ENCODE data around the gene FBLIM1. TPM values are rescaled to one million over a fixed set of nuclear protein-coding genes. Genes with fewer than 3 reads are reported as not detected.

The FBLIM1 gene
- total RNA-seq, 1 experiment from 2014 or later, result 6.0 TPM

DNA sequence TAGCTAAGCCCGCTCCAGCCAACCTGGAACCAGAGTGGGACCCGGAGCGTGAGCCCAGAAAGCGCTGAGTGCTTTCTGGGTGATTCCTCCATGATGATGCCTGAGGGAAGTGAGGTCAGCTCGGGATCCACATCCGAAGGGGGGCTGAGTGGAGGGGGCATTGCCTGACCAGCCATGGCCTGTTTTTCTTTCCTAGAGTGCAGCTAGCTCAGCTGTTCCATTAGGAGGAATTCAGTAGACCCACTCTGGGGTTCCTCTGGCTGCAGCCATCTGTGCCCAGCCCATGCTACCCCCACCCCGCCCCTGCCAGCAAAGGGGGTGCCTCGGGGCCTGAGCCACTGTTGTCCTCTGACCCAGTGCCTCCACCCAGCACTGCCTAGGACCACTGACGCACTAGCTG lies 32.1 kb upstream of the FBLIM1 start:
- intact Hi-C loops (cut with micrococcal nuclease), result no loop called here
- no peak overlapping the region for H3K4me3 ChIP-seq (replicated peaks in 1 of 2; ENCODE audit: low read depth in 1 of 2, low read length in 2 of 2)
- H3K9me2 ChIP-seq (ENCODE audit: insufficient read depth), result no peaks in the 10 kb centered on the region
- ChIA-PET POLR2A (no interaction called here), RAD21 (ENCODE audit: low non-redundant PET in 1 of 2, low total read pairs in 2 of 2, uncharacterized antibody in 2 of 2, unreplicated experiment in 2 of 2) (no interaction called here), CTCF (interaction anchor here (1.4 kb wide), 1 partner anchor 15 kb away, joined by 4 read pairs; no protein-coding TSS in a partner anchor)
- no peak overlapping the region for H3K27ac ChIP-seq (ENCODE audit: low read depth, low read length)
- no peaks in the 10 kb centered on the region for H3K9me3 ChIP-seq (ENCODE audit: control insufficient read depth in 1 of 2, insufficient read depth in 1 of 2, low read depth in 1 of 2, low read length in 2 of 2)
- no peaks in the 10 kb centered on the region for H3K27me3 ChIP-seq (ENCODE audit: insufficient read depth, low read length)
- peaks cover 0 to 5% of the 10 kb centered on the region in 2 experiments; a peak in 1 of 4 replicates for H3K4me1 ChIP-seq (ENCODE audit: control insufficient read depth in 1 of 2, insufficient read depth in 2 of 2, low read length in 2 of 2)
- H3K4me2 ChIP-seq (ENCODE audit: low read length), result no peak overlapping the region
- H4K20me1 ChIP-seq (ENCODE audit: insufficient read depth), result no peaks in the 10 kb centered on the region
- TF ChIP-seq POLR2A (IDR thresholded peaks at IDR 0.05; ENCODE audit: borderline replicate concordance, extremely low read depth, insufficient read depth, insufficient read length) (no peak), ZNF274 (IDR thresholded peaks at IDR 0.05; ENCODE audit: low read depth, low read length) (no peak), SP1 (IDR thresholded peaks at IDR 0.05; ENCODE audit: low read depth) (no peak), CEBPB (IDR thresholded peaks at IDR 0.05; ENCODE audit: low read depth) (no peak), TCF7L2 (IDR thresholded peaks at IDR 0.05; ENCODE audit: borderline replicate concordance, extremely low read depth, insufficient read depth, insufficient read length) (no peak), POLR2AphosphoS5 (IDR thresholded peaks at IDR 0.05; ENCODE audit: low read depth, low read length) (no peak), CBX3 (IDR thresholded peaks at IDR 0.05; ENCODE audit: low read depth) (no peak), SRF (IDR thresholded peaks at IDR 0.05; ENCODE audit: low read depth) (no peak), JUND (IDR thresholded peaks at IDR 0.05) (no peak), SIN3A (IDR thresholded peaks at IDR 0.05; ENCODE audit: low read depth) (no peak), EZH2phosphoT487 (IDR thresholded peaks at IDR 0.05; ENCODE audit: borderline replicate concordance) (no peak), YY1 (IDR thresholded peaks at IDR 0.05; ENCODE audit: extremely low read depth, insufficient replicate concordance, low read depth, low read length) (no peak), ELF1 (IDR thresholded peaks at IDR 0.05; ENCODE audit: borderline replicate concordance, low read depth) (no peak), FOSL1 (IDR thresholded peaks at IDR 0.05; ENCODE audit: low read depth) (no peak), EZH2 (IDR thresholded peaks at IDR 0.05) (no peak), EGR1 (IDR thresholded peaks at IDR 0.05; ENCODE audit: low read depth) (no peak)
- TF ChIP-seq, protein P1, sequence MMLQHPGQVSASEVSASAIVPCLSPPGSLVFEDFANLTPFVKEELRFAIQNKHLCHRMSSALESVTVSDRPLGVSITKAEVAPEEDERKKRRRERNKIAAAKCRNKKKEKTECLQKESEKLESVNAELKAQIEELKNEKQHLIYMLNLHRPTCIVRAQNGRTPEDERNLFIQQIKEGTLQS (IDR thresholded peaks at IDR 0.05), result no peak
- TF ChIP-seq, protein P2, sequence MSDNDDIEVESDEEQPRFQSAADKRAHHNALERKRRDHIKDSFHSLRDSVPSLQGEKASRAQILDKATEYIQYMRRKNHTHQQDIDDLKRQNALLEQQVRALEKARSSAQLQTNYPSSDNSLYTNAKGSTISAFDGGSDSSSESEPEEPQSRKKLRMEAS (IDR thresholded peaks at IDR 0.05), result no peak
- TF ChIP-seq, protein P3, sequence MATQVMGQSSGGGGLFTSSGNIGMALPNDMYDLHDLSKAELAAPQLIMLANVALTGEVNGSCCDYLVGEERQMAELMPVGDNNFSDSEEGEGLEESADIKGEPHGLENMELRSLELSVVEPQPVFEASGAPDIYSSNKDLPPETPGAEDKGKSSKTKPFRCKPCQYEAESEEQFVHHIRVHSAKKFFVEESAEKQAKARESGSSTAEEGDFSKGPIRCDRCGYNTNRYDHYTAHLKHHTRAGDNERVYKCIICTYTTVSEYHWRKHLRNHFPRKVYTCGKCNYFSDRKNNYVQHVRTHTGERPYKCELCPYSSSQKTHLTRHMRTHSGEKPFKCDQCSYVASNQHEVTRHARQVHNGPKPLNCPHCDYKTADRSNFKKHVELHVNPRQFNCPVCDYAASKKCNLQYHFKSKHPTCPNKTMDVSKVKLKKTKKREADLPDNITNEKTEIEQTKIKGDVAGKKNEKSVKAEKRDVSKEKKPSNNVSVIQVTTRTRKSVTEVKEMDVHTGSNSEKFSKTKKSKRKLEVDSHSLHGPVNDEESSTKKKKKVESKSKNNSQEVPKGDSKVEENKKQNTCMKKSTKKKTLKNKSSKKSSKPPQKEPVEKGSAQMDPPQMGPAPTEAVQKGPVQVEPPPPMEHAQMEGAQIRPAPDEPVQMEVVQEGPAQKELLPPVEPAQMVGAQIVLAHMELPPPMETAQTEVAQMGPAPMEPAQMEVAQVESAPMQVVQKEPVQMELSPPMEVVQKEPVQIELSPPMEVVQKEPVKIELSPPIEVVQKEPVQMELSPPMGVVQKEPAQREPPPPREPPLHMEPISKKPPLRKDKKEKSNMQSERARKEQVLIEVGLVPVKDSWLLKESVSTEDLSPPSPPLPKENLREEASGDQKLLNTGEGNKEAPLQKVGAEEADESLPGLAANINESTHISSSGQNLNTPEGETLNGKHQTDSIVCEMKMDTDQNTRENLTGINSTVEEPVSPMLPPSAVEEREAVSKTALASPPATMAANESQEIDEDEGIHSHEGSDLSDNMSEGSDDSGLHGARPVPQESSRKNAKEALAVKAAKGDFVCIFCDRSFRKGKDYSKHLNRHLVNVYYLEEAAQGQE (IDR thresholded peaks at IDR 0.05; ENCODE audit: low read depth), result no peak
- TF ChIP-seq, protein P4, sequence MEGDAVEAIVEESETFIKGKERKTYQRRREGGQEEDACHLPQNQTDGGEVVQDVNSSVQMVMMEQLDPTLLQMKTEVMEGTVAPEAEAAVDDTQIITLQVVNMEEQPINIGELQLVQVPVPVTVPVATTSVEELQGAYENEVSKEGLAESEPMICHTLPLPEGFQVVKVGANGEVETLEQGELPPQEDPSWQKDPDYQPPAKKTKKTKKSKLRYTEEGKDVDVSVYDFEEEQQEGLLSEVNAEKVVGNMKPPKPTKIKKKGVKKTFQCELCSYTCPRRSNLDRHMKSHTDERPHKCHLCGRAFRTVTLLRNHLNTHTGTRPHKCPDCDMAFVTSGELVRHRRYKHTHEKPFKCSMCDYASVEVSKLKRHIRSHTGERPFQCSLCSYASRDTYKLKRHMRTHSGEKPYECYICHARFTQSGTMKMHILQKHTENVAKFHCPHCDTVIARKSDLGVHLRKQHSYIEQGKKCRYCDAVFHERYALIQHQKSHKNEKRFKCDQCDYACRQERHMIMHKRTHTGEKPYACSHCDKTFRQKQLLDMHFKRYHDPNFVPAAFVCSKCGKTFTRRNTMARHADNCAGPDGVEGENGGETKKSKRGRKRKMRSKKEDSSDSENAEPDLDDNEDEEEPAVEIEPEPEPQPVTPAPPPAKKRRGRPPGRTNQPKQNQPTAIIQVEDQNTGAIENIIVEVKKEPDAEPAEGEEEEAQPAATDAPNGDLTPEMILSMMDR (IDR thresholded peaks at IDR 0.05 in 2 of 3, conservative IDR thresholded peaks at IDR 0.05 in 1 of 3; ENCODE audit: borderline replicate concordance in 1 of 3, insufficient read depth in 1 of 3, low read depth in 2 of 3, low read length in 2 of 3), result no peak
- no peaks in the 10 kb centered on the region for H3K79me2 ChIP-seq (ENCODE audit: insufficient read depth, low read length)
- no TSS peak for BruUV-seq (replicated peaks)
- no peak overlapping the region for H3K9ac ChIP-seq (ENCODE audit: low read length)
- DNase-seq (ENCODE audit: low read depth, low spot score) (no peak), ATAC-seq (no peak)
- H3K36me3 ChIP-seq (ENCODE audit: control insufficient read depth in 1 of 2, insufficient read depth in 2 of 2, low read length in 2 of 2), result peaks cover 0 to 3% of the 10 kb centered on the region in 2 experiments; a peak in 1 of 4 replicates
- no peak overlapping the region for H2AFZ ChIP-seq (ENCODE audit: low read depth, low read length, poor library complexity, severe bottlenecking)

All from HCT116 (cell line).